ENCODE data around the gene TMEM92.

Gene TMEM92

DNA sequence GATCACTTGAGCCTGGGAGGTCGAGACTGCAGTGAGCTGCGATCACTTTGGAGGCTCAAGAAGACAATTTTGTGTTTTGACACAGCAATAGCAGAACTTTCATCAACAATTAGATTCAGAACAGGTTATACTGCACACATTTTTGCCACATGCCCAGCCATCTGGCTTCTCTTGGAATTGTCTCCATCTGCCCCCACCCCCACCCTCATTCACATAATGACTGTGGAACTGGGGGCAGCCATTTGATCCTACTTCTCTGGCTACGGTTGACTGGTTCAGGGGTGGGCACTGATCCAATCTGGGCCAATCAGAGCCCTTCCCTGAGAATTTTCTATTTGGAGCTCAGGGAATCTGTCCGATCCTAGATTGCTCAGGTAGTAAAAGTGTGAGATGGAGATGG lies 14.0 kb downstream of the TMEM92 start:
- Histone ChIP-seq H3K27me3 (ENCODE audit: insufficient read depth, low read length, poor library complexity, severe bottlenecking) (no peaks in the 10 kb centered on the region), H4K20me1 (ENCODE audit: insufficient read depth, low read length, poor library complexity, severe bottlenecking) (no peaks in the 10 kb centered on the region), H3K9ac (ENCODE audit: low read depth, low read length, poor library complexity, severe bottlenecking) (no peak overlapping the region), H3K4me1 (ENCODE audit: insufficient read depth, low read length, poor library complexity, severe bottlenecking) (peaks cover 18% of the 10 kb centered on the region), H3K9me3 (ENCODE audit: insufficient read depth, low read depth, low read length) (no peaks in the 10 kb centered on the region), H3K79me2 (ENCODE audit: insufficient read depth, low read length) (no peaks in the 10 kb centered on the region), H2AFZ (ENCODE audit: low read length) (no peak overlapping the region), H3K36me3 (ENCODE audit: insufficient read depth, low read length) (no peaks in the 10 kb centered on the region), H3K4me2 (ENCODE audit: low read depth, low read length, poor library complexity, severe bottlenecking) (no peak overlapping the region), H3F3A (ENCODE audit: low read depth) (no peaks in the 10 kb centered on the region), H3K9me2 (replicated peaks; ENCODE audit: low read depth, low read length) (no peaks in the 10 kb centered on the region), H3K4me3 (ENCODE audit: low read length, poor library complexity, severe bottlenecking) (no peak overlapping the region)
- TF ChIP-seq, protein P1, sequence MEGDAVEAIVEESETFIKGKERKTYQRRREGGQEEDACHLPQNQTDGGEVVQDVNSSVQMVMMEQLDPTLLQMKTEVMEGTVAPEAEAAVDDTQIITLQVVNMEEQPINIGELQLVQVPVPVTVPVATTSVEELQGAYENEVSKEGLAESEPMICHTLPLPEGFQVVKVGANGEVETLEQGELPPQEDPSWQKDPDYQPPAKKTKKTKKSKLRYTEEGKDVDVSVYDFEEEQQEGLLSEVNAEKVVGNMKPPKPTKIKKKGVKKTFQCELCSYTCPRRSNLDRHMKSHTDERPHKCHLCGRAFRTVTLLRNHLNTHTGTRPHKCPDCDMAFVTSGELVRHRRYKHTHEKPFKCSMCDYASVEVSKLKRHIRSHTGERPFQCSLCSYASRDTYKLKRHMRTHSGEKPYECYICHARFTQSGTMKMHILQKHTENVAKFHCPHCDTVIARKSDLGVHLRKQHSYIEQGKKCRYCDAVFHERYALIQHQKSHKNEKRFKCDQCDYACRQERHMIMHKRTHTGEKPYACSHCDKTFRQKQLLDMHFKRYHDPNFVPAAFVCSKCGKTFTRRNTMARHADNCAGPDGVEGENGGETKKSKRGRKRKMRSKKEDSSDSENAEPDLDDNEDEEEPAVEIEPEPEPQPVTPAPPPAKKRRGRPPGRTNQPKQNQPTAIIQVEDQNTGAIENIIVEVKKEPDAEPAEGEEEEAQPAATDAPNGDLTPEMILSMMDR (conservative IDR thresholded peaks at IDR 0.05; ENCODE audit: low read length), result no peak
- TF ChIP-seq EZH2phosphoT487 (IDR thresholded peaks at IDR 0.05; ENCODE audit: borderline replicate concordance), result no peak

- H3K9ac ChIP-seq (ENCODE audit: low read depth, low read length, poor library complexity, severe bottlenecking), result peak overlapping the region; percentile 6
- H3K4me3 ChIP-seq (ENCODE audit: low read length, poor library complexity, severe bottlenecking), result no peak overlapping the region
- no peaks in the 10 kb centered on the region for H4K20me1 ChIP-seq (ENCODE audit: insufficient read depth, low read length, poor library complexity, severe bottlenecking)
- no peaks in the 10 kb centered on the region for H3F3A ChIP-seq (ENCODE audit: low read depth)
- no peaks in the 10 kb centered on the region for H3K9me3 ChIP-seq (ENCODE audit: insufficient read depth, low read depth, low read length)
- H3K9me2 ChIP-seq (replicated peaks; ENCODE audit: low read depth, low read length), result no peaks in the 10 kb centered on the region
- no peaks in the 10 kb centered on the region for H3K27me3 ChIP-seq (ENCODE audit: insufficient read depth, low read length, poor library complexity, severe bottlenecking)
- TF ChIP-seq, protein P1 (conservative IDR thresholded peaks at IDR 0.05; ENCODE audit: low read length), result no peak
- no peak for TF ChIP-seq EZH2phosphoT487 (IDR thresholded peaks at IDR 0.05; ENCODE audit: borderline replicate concordance)
- H3K79me2 ChIP-seq (ENCODE audit: insufficient read depth, low read length), result no peaks in the 10 kb centered on the region
- no peaks in the 10 kb centered on the region for H3K36me3 ChIP-seq (ENCODE audit: insufficient read depth, low read length)
- H3K4me2 ChIP-seq (ENCODE audit: low read depth, low read length, poor library complexity, severe bottlenecking), result peak overlapping the region; percentile 22
- H3K4me1 ChIP-seq (ENCODE audit: insufficient read depth, low read length, poor library complexity, severe bottlenecking), result peaks cover 18% of the 10 kb centered on the region
- H2AFZ ChIP-seq (ENCODE audit: low read length), result peak overlapping the region; percentile 82; the same call in 1 of the 2 replicates
Observed at GRCh38 chr17:50289278-50289677, 15.0 kb downstream of the TMEM92 start.

GRCh38 chr17:50289991-50290702 lies 15.9 kb downstream of the TMEM92 start:
- peaks cover 18% of the 10 kb centered on the region for H3K4me1 ChIP-seq (ENCODE audit: insufficient read depth, low read length, poor library complexity, severe bottlenecking)

More at GRCh38 chr17:50289991-50290702, 15.9 kb downstream of the TMEM92 start:
- Histone ChIP-seq H3K4me3 (ENCODE audit: low read length, poor library complexity, severe bottlenecking) (no peak overlapping the region), H2AFZ (ENCODE audit: low read length) (peak overlapping the region; percentile 82), H3K9me2 (replicated peaks; ENCODE audit: low read depth, low read length) (no peaks in the 10 kb centered on the region), H3K4me2 (ENCODE audit: low read depth, low read length, poor library complexity, severe bottlenecking) (peak overlapping the region; percentile 22), H3K27me3 (ENCODE audit: insufficient read depth, low read length, poor library complexity, severe bottlenecking) (no peaks in the 10 kb centered on the region), H3K79me2 (ENCODE audit: insufficient read depth, low read length) (no peaks in the 10 kb centered on the region), H3K9ac (ENCODE audit: low read depth, low read length, poor library complexity, severe bottlenecking) (peak overlapping the region; percentile 6), H3K36me3 (ENCODE audit: insufficient read depth, low read length) (no peaks in the 10 kb centered on the region), H3K9me3 (ENCODE audit: insufficient read depth, low read depth, low read length) (no peaks in the 10 kb centered on the region), H4K20me1 (ENCODE audit: insufficient read depth, low read length, poor library complexity, severe bottlenecking) (no peaks in the 10 kb centered on the region), H3F3A (ENCODE audit: low read depth) (no peaks in the 10 kb centered on the region)
- TF ChIP-seq, protein P1 (conservative IDR thresholded peaks at IDR 0.05; ENCODE audit: low read length), result no peak
- TF ChIP-seq EZH2phosphoT487 (IDR thresholded peaks at IDR 0.05; ENCODE audit: borderline replicate concordance), result no peak

Measured in Loucy (cell line).